NCI-H1092 treated with DMSO at 0.1 percent for 48 hours (cell line): ENCODE data around the gene DLG2.

Source experiments
- DNase-seq: peaks from one replicate; lab custom pipeline; 2025; lab: John Stamatoyannopoulos, UW

Gene DLG2

GRCh38 chr11:84558085-84558905 lies 1068.8 kb downstream of the DLG2 start:
- DNase-seq = peak; percentile 64

- no peak for DNase-seq
These were observed 1074.4 kb downstream of the DLG2 start for GRCh38 chr11:84552791-84553190.

- DNase-seq = no peak
These were observed 1077.9 kb downstream of the DLG2 start for GRCh38 chr11:84549217-84549616.

GRCh38 chr11:84544566-84544965 lies 1082.6 kb downstream of the DLG2 start:
- DNase-seq = no peak

GRCh38 chr11:84543367-84544159 lies 1083.6 kb downstream of the DLG2 start:
- no peak for DNase-seq

GRCh38 chr11:84541731-84542340 lies 1085.3 kb downstream of the DLG2 start:
- no peak for DNase-seq

- DNase-seq = no peak
These were observed 1090.7 kb downstream of the DLG2 start for GRCh38 chr11:84536456-84536855.

GRCh38 chr11:84532364-84532763 lies 1094.8 kb downstream of the DLG2 start:
- no peak for DNase-seq

- DNase-seq = no peak
These were observed 1100.9 kb downstream of the DLG2 start for GRCh38 chr11:84526250-84526649.

- no peak for DNase-seq
These were observed 1102.6 kb downstream of the DLG2 start for GRCh38 chr11:84524422-84525051.

- DNase-seq = no peak
These were observed 1104.8 kb downstream of the DLG2 start for GRCh38 chr11:84522331-84522730.

GRCh38 chr11:84518631-84519183 lies 1108.4 kb downstream of the DLG2 start:
- DNase-seq = no peak

GRCh38 chr11:84514436-84514835 lies 1112.7 kb downstream of the DLG2 start:
- DNase-seq = no peak

- DNase-seq = no peak
These were observed 1123.6 kb downstream of the DLG2 start for GRCh38 chr11:84503503-84503902.

- DNase-seq = no peak
These were observed 1125.4 kb downstream of the DLG2 start for GRCh38 chr11:84501750-84502149.

- DNase-seq = no peak
These were observed 1129.1 kb downstream of the DLG2 start for GRCh38 chr11:84497981-84498411.

GRCh38 chr11:84497181-84497580 lies 1130.0 kb downstream of the DLG2 start:
- no peak for DNase-seq

- DNase-seq = no peak
These were observed 1131.0 kb downstream of the DLG2 start for GRCh38 chr11:84496122-84496521.

- DNase-seq = no peak
These were observed 1147.0 kb downstream of the DLG2 start for GRCh38 chr11:84480131-84480530.

- DNase-seq = no peak
These were observed 1150.6 kb downstream of the DLG2 start for GRCh38 chr11:84476581-84476980.

- DNase-seq = no peak
These were observed 1155.6 kb downstream of the DLG2 start for GRCh38 chr11:84471501-84471900.

GRCh38 chr11:84468235-84468634 lies 1158.9 kb downstream of the DLG2 start:
- no peak for DNase-seq
